H9 (cell line): ENCODE measurements around the gene CYP21A2. TPM values are rescaled to one million over a fixed set of nuclear protein-coding genes. Genes with fewer than 3 reads are reported as not detected.
"Not testable (repeated sequence)": the region's sequence is repeated elsewhere in the genome, so short reads cannot be mapped to it uniquely, and the experiment has no call there.

Source experiments
- DNase-seq: peaks from one replicate; pipeline ENCODE4 v3.0.0-alpha.2; 2017
- H2AFZ ChIP-seq: one replicate; pipeline ENCODE4 v1.6.1; 2013; ENCODE audit warnings: mild to moderate bottlenecking, low read length, control low read depth, moderate library complexity
- H2AK5ac ChIP-seq: 2 replicates; pipeline ENCODE4 v1.6.1; 2013; ENCODE audit warnings: low read length, control low read depth, mixed read lengths; ENCODE audit not compliant: insufficient read length
- H2BK120ac ChIP-seq: one replicate; pipeline ENCODE4 v1.6.1; 2013; ENCODE audit warnings: low read depth, mild to moderate bottlenecking, low read length, control low read depth, inconsistent platforms; ENCODE audit not compliant: poor library complexity, severe bottlenecking
- H2BK12ac ChIP-seq: 2 replicates; pipeline ENCODE4 v1.6.1; 2013; ENCODE audit warnings: low read length, control low read depth, mixed read lengths, low read depth; ENCODE audit not compliant: insufficient read length
- H2BK15ac ChIP-seq: 2 replicates; pipeline ENCODE4 v1.6.1; 2013; ENCODE audit warnings: low read depth, low read length, control low read depth
- H2BK20ac ChIP-seq: one replicate; pipeline ENCODE4 v1.6.1; 2013; ENCODE audit warnings: low read depth, mild to moderate bottlenecking, low read length, control low read depth, inconsistent platforms; ENCODE audit not compliant: poor library complexity, severe bottlenecking
- H2BK5ac ChIP-seq: 2 replicates; pipeline ENCODE4 v1.6.1; 2013; ENCODE audit warnings: low read length, control low read depth, mixed read lengths; ENCODE audit not compliant: insufficient read length
- H3K14ac ChIP-seq: 2 replicates; pipeline ENCODE4 v1.6.1; 2013; ENCODE audit warnings: low read length, control low read depth; ENCODE audit not compliant: insufficient read depth
- H3K18ac ChIP-seq: 2 replicates; pipeline ENCODE4 v1.6.1; 2013; ENCODE audit warnings: low read depth, mild to moderate bottlenecking, mixed read lengths, low read length, control low read depth; ENCODE audit not compliant: insufficient read length
- H3K23ac ChIP-seq: 2 replicates; pipeline ENCODE4 v1.6.1; 2013; ENCODE audit warnings: low read length, control low read depth, mixed read lengths, low read depth; ENCODE audit not compliant: insufficient read length
- H3K23me2 ChIP-seq: 2 replicates; pipeline ENCODE4 v1.6.1; 2013; ENCODE audit warnings: low read depth, mild to moderate bottlenecking, mixed read lengths, low read length, control low read depth; ENCODE audit not compliant: insufficient read length, poor library complexity, severe bottlenecking
- H3K27ac ChIP-seq: 2 replicates; pipeline ENCODE4 v1.5.1; 2013; ENCODE audit warnings: low read length, control low read depth, mixed read lengths, low read depth; ENCODE audit not compliant: insufficient read length
- H3K27me3 ChIP-seq: 2 replicates; pipeline ENCODE4 v1.6.1; 2013; ENCODE audit warnings: low read length, control low read depth, inconsistent platforms; ENCODE audit not compliant: insufficient read depth
- H3K4ac ChIP-seq: 2 replicates; pipeline ENCODE4 v1.6.1; 2013; ENCODE audit warnings: low read depth, mild to moderate bottlenecking, control low read depth, inconsistent platforms, low read length, moderate library complexity
- H3K4me1 ChIP-seq: 2 replicates; pipeline ENCODE4 v1.6.1; 2013; ENCODE audit warnings: low read length, control low read depth, inconsistent platforms; ENCODE audit not compliant: insufficient read depth
- H3K4me2 ChIP-seq: 2 replicates; pipeline ENCODE4 v1.6.1; 2013; ENCODE audit warnings: low read length, control low read depth, mixed read lengths; ENCODE audit not compliant: insufficient read length, insufficient read depth
- H3K56ac ChIP-seq: 2 replicates; pipeline ENCODE4 v1.6.1; 2013; ENCODE audit warnings: low read depth, mild to moderate bottlenecking, mixed read lengths, low read length, control low read depth; ENCODE audit not compliant: insufficient read length
- H3K79me1 ChIP-seq: 2 replicates; pipeline ENCODE4 v1.6.1; 2013; ENCODE audit warnings: low read depth, mild to moderate bottlenecking, moderate library complexity, low read length, control low read depth, inconsistent platforms; ENCODE audit not compliant: insufficient read depth, poor library complexity, severe bottlenecking
- H3K79me2 ChIP-seq: 2 replicates; pipeline ENCODE4 v1.6.1; 2013; ENCODE audit warnings: low read length, control low read depth, inconsistent platforms; ENCODE audit not compliant: insufficient read depth
- H3K9ac ChIP-seq: 2 replicates; pipeline ENCODE4 v1.6.1; 2013; ENCODE audit warnings: low read length, control low read depth, mixed read lengths; ENCODE audit not compliant: insufficient read length; ENCODE audit errors: extremely low read depth
- H3K9me3 ChIP-seq: one replicate; pipeline ENCODE4 v1.6.1; 2013; ENCODE audit warnings: low read depth, low read length, inconsistent platforms; ENCODE audit not compliant: control insufficient read depth
- H3T11ph ChIP-seq: one replicate; pipeline ENCODE4 v1.6.1; 2013; ENCODE audit warnings: mild to moderate bottlenecking, low read length, control low read depth, inconsistent platforms
- H4K20me1 ChIP-seq: one replicate; pipeline ENCODE4 v1.6.1; 2013; ENCODE audit not compliant: control insufficient read depth, insufficient read length, insufficient read depth
- H4K5ac ChIP-seq: 2 replicates; pipeline ENCODE4 v1.6.1; 2013; ENCODE audit warnings: low read depth, mild to moderate bottlenecking, mixed read lengths, low read length, control low read depth; ENCODE audit not compliant: insufficient read length
- H4K8ac ChIP-seq: replicated peaks from 2 replicates; pipeline ENCODE4 v1.6.1; 2013; ENCODE audit warnings: low read length, control low read depth, mixed read lengths, low read depth; ENCODE audit not compliant: insufficient read length
- H4K91ac ChIP-seq: 2 replicates; pipeline ENCODE4 v1.6.1; 2013; ENCODE audit warnings: low read depth, mild to moderate bottlenecking, moderate library complexity, mixed read lengths, low read length, control low read depth; ENCODE audit not compliant: insufficient read length
- H3K27ac Mint-ChIP-seq, 3 experiments: 2 replicates in 2 of 3; 3 replicates in 1 of 3; pipeline ENCODE4 v1.8.0; 2020 to 2021; ENCODE audit warnings: mixed read lengths in 3 of 3, mild to moderate bottlenecking in 1 of 3, moderate library complexity in 1 of 3
- H3K27me3 Mint-ChIP-seq: 2 replicates; pipeline ENCODE4 v1.8.0; 2021; ENCODE audit warnings: low read depth, mild to moderate bottlenecking, moderate library complexity, mixed read lengths
- H3K36me3 Mint-ChIP-seq, 3 experiments: 2 replicates in 2 of 3; 3 replicates in 1 of 3; pipeline ENCODE4 v1.8.0; 2020 to 2021; ENCODE audit warnings: low read depth in 3 of 3, mixed read lengths in 3 of 3; ENCODE audit not compliant: insufficient read depth in 1 of 3
- H3K4me1 Mint-ChIP-seq, 2 experiments: 2 replicates each; pipeline ENCODE4 v1.8.0; 2020; ENCODE audit warnings: mixed read lengths in 2 of 2
- H3K4me3 Mint-ChIP-seq, 2 experiments: 2 replicates in 1 of 2; 3 replicates in 1 of 2; pipeline ENCODE4 v1.8.0; 2020 to 2021; ENCODE audit warnings: mild to moderate bottlenecking in 2 of 2, mixed read lengths in 2 of 2, moderate library complexity in 1 of 2
- H3K9me3 Mint-ChIP-seq, 2 experiments: 2 replicates in 1 of 2; 3 replicates in 1 of 2; pipeline ENCODE4 v1.8.0; 2020; ENCODE audit warnings: mild to moderate bottlenecking in 2 of 2, mixed read lengths in 2 of 2, moderate library complexity in 1 of 2
- whole genome bisulfite sequencing: extraction: QIAGEN DNeasy Blood & Tissue Kit; methylation state at CpG from one replicate; pipeline ENCODE4 v1.1.7; 2013; ENCODE audit warnings: missing lambda C conversion rate, low lambda C conversion rate, mixed read lengths; ENCODE audit not compliant: insufficient read length; ENCODE audit errors: extremely low coverage; 5-methylcytosine and 5-hydroxymethylcytosine counted together
- total RNA-seq: library from RNA; stranded (reverse); gene quantifications from 2 replicates; pipeline ENCODE4 v1.2.1, GENCODE V29; 2021

The CYP21A2 gene
- total RNA-seq, 1 experiment from 2014 or later: not detected

DNA sequence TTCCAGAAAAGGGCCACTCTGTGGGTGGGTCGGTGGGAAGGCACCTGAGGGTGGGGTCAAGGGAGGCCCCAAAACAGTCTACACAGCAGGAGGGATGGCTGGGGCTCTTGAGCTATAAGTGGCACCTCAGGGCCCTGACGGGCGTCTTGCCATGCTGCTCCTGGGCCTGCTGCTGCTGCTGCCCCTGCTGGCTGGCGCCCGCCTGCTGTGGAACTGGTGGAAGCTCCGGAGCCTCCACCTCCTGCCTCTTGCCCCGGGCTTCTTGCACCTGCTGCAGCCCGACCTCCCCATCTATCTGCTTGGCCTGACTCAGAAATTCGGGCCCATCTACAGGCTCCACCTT, 32.7 kb upstream of the CYP21A2 start:
- not testable (repeated sequence) for H3K79me1 ChIP-seq, H3K4ac ChIP-seq, H3K4me2 ChIP-seq, H2BK5ac ChIP-seq, H3K23me2 ChIP-seq, H3K4me1 ChIP-seq, H4K91ac ChIP-seq, H3K27me3 ChIP-seq, H2BK15ac ChIP-seq, H3K27ac Mint-ChIP-seq, H3K79me2 ChIP-seq, H4K5ac ChIP-seq, H2AK5ac ChIP-seq, H2BK120ac ChIP-seq, H3K9me3 ChIP-seq, H2BK12ac ChIP-seq, H2AFZ ChIP-seq, H3K9me3 Mint-ChIP-seq, H3K27ac ChIP-seq, H4K20me1 ChIP-seq, H3K56ac ChIP-seq, H3K23ac ChIP-seq, H4K8ac ChIP-seq, H3K4me1 Mint-ChIP-seq, H3T11ph ChIP-seq, H3K36me3 Mint-ChIP-seq, H2BK20ac ChIP-seq, H3K14ac ChIP-seq, H3K4me3 Mint-ChIP-seq, DNase-seq, H3K9ac ChIP-seq, H3K18ac ChIP-seq, H3K27me3 Mint-ChIP-seq
- WGBS: no CpG with 5 or more reads among the region's 9 CpGs

DNA sequence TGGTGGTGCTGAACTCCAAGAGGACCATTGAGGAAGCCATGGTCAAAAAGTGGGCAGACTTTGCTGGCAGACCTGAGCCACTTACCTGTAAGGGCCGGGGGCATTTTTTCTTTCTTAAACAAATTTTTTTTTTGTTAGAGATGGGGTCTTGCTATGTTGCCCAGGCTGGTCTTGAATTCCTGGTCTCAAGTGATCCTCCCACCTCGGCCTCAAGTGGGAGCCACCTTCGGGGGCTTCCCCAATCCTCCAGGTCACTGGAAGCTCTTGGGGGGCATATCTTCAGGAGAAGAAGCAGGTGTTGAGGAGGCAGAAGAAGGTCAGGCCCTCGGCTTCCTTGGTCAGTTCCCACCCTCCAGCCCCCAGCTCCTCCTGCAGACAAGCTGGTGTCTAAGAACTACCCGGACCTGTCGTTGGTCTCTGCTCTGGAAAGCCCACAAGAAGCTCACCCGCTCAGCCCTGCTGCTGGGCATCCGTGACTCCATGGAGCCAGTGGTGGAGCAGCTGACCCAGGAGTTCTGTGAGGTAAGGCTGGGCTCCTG, 32.2 kb upstream of the CYP21A2 start:
- H3K4ac ChIP-seq, H2BK15ac ChIP-seq, H3K4me3 Mint-ChIP-seq, H3K9me3 ChIP-seq, H3K18ac ChIP-seq, H2BK20ac ChIP-seq, H3K9ac ChIP-seq, H4K91ac ChIP-seq, H3K23ac ChIP-seq, H3K23me2 ChIP-seq, H3K27me3 ChIP-seq, H3K14ac ChIP-seq, H3T11ph ChIP-seq, H4K8ac ChIP-seq, H2BK120ac ChIP-seq, H3K4me1 Mint-ChIP-seq, H3K36me3 Mint-ChIP-seq, H2BK5ac ChIP-seq, H3K4me2 ChIP-seq, H3K27ac ChIP-seq, H3K79me1 ChIP-seq, H4K20me1 ChIP-seq, H3K79me2 ChIP-seq, H2AK5ac ChIP-seq, H3K27ac Mint-ChIP-seq, DNase-seq, H3K56ac ChIP-seq, H4K5ac ChIP-seq, H3K9me3 Mint-ChIP-seq, H2BK12ac ChIP-seq, H3K27me3 Mint-ChIP-seq, H3K4me1 ChIP-seq, H2AFZ ChIP-seq: not testable (repeated sequence)
- no CpG with 5 or more reads among the region's 8 CpGs for WGBS
